ENCODE data around the gene TYW1.
A peak's percentile ranks its signal among the peaks of the same experiment; 100 is the strongest.
"Not testable (repeated sequence)": the region's sequence is repeated elsewhere in the genome, so short reads cannot be mapped to it uniquely, and the experiment has no call there.

Gene TYW1

DNA sequence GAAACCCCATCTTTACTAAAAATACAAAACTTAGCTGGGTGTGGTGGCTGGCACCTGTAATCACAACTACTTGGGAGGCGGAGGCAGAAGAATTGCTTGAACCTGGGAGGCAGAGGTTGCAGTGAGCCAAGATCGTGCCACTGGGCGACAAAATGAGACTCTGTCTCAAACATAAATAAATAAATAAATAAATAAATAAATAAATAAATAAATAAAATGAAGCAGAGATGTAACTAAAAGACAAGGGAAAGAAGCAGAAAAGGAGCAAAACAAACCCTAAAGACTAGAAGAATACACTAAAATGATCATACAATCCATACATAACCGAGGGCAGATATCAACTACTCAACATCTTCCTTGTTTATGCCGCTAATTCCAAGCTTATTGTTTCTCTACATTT, 209.8 kb downstream of the TYW1 start:
- TF ChIP-seq, protein P1, sequence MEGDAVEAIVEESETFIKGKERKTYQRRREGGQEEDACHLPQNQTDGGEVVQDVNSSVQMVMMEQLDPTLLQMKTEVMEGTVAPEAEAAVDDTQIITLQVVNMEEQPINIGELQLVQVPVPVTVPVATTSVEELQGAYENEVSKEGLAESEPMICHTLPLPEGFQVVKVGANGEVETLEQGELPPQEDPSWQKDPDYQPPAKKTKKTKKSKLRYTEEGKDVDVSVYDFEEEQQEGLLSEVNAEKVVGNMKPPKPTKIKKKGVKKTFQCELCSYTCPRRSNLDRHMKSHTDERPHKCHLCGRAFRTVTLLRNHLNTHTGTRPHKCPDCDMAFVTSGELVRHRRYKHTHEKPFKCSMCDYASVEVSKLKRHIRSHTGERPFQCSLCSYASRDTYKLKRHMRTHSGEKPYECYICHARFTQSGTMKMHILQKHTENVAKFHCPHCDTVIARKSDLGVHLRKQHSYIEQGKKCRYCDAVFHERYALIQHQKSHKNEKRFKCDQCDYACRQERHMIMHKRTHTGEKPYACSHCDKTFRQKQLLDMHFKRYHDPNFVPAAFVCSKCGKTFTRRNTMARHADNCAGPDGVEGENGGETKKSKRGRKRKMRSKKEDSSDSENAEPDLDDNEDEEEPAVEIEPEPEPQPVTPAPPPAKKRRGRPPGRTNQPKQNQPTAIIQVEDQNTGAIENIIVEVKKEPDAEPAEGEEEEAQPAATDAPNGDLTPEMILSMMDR (conservative IDR thresholded peaks at IDR 0.05; ENCODE audit: low read depth, low read length), result no peak
- DNase-seq (ENCODE audit: low read depth), result no peak
- H3K4me3 ChIP-seq (ENCODE audit: low read length), result no peak overlapping the region

DNA sequence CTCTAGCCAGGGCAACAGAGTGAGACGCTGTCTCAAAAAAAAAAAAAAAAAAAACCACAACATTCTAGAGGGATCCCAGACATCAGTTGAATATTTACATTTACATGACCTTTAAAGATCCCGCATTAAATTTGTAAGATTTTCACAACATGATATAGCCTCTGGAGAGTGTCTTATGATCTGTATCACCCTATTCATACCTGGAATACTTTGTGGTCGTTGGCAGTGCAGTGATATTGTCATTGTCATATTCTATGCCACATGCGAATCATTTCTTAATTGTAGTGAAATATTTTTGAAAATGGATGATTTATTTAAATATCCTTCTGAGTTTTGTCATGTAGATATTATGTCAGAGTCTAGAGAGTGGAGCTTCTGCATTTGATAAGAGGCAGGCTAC, 212.0 kb downstream of the TYW1 start:
- H3K4me3 ChIP-seq (ENCODE audit: low read length); DNase-seq (ENCODE audit: low read depth): not testable (repeated sequence)

DNA sequence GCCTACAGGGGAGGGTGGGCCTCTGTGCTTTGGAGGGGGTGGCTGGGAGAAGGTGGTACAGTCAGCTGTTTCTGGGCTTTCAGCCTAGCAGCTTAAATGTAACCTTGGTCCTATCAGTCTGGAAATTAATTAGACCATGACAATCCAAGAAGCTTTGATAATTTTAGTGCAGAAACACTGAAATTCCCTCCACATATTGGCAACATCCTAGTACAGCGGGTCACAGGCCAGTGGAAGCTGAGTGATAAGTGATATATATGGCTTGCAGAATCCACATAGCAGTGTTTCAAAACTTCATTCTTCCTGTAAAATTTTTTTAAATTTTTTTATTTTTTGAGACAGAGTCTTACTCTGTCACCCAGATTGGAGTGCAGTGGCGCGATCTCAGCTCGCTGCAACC, 212.6 kb downstream of the TYW1 start:
- no peak for DNase-seq (ENCODE audit: low read depth)
- TF ChIP-seq, protein P1 (conservative IDR thresholded peaks at IDR 0.05; ENCODE audit: low read depth, low read length), result no peak
- H3K4me3 ChIP-seq (ENCODE audit: low read length), result no peak overlapping the region

DNA sequence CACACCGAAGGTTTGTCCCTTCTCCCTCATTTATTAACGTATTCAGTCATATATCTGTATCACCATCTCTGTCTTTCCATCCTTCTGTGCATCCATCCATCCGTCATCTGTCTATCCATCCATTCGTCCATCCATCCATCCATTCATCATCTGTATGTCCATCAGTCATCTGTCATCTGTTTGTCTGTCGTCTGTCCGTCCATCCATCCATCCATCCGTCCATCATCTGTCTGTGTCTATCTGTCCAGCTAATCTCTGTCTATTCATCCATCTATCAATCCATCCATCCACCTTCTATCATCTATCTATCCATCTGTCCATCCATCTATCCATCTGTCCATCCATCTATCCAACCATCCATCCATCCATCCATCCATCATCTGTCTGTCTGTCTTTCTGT, 213.9 kb downstream of the TYW1 start:
- DNase-seq (ENCODE audit: low read depth), result no peak
- H3K4me3 ChIP-seq (ENCODE audit: low read length), result no peak overlapping the region
- TF ChIP-seq, protein P1 (conservative IDR thresholded peaks at IDR 0.05; ENCODE audit: low read depth, low read length), result no peak

DNA sequence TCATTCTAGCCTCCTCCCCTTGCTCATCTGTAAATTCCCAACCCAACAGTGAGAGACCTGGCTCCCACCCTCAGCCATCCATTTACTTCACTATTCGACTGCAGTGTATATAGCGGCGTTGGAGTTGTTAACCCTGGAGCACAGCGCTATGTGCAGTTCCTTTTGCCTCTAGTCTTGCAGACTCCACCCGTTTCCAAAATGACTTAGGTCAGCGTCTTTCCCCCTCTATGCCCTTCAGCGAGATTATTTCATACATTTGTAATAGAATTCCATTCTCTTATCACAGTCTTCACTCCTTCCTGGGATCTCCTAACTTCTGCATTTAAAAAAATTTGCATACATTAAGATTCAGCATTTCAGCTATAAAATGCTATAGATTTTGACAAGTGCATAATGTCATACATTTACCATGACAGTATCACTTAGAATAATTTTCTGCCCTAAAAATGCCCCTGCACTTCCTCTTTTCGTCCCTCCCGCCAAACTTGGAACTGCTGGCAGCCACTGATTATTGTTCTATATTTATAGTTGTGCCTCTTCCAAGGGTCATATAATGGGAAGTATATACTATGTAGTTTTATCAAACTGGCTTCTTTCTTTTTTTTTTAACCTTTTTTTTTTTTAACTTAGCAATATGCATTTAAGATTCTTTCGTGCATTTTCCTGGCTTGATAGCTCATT, 215.2 kb downstream of the TYW1 start:
- DNase-seq (ENCODE audit: low read depth); H3K4me3 ChIP-seq (ENCODE audit: low read length): not testable (repeated sequence)

DNA sequence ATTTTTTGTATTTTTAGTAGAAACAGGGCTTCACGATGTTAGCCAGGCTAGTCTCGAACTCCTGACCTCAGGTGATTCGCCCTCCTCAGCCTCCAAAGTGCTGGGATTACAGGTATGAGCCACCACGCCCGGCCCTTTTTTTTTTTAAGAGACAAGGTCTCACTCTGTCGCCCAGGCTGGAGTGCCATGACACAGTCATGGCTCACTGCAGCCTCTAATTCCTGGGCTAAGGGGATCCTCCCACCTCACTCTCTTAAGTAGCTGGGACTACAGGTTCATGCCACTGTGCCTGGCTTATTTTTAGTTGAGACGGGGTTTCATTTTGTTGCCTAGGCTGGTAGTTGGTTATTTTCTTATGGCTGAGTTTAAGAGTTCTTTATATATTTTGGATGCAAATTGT, 216.4 kb downstream of the TYW1 start:
- not testable (repeated sequence) for DNase-seq (ENCODE audit: low read depth); H3K4me3 ChIP-seq (ENCODE audit: low read length)

DNA sequence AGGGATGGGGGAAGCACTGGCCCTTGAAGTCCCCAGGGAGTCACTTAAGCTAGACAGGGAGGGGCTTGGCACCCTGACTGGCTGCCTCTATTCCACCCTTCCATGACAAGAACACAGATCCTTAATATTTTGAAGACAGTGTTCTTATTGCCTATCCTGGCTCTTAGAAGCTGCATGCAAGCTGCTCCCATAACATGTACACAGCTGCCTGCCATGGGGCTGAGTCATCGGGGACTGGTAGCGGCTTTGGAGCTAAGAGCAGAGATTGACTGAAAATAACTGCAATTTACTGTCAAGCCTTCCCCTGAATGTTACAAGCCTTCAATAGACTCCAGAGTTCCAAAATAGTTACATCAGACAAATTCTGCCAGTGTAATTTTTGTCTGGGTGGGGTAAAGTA, 226.9 kb downstream of the TYW1 start:
- H3K4me3 ChIP-seq (ENCODE audit: low read length), result not testable (repeated sequence)
- DNase-seq (ENCODE audit: low read depth), result peak; percentile 60

DNA sequence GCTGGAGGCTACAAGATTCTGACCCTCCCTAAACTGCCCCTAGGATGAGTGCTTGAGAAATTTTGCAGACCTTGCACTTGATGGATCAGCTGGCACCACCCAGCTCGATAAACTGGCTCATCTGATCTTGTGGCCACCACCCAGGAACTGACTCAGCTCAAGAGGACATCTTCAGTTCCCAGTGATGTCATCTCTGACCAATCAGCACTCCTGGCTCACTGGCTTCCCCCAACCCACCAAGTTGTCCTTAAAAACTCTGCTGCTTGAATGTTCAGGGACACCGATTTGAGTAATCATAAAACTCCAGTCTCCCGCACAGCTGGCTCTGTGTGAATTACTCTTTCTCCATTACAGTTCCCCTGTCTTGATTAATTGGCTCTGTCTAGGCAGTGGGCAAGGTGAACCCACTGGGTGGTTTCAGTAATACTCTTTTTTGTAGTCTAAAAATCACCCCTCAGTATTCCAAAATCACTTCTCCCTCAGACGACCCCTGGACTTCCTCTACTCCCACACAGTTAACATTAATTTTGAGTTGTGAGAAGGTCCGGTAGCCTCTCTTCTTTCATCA, 229.8 kb downstream of the TYW1 start:
- DNase-seq (ENCODE audit: low read depth); H3K4me3 ChIP-seq (ENCODE audit: low read length): not testable (repeated sequence)

DNA sequence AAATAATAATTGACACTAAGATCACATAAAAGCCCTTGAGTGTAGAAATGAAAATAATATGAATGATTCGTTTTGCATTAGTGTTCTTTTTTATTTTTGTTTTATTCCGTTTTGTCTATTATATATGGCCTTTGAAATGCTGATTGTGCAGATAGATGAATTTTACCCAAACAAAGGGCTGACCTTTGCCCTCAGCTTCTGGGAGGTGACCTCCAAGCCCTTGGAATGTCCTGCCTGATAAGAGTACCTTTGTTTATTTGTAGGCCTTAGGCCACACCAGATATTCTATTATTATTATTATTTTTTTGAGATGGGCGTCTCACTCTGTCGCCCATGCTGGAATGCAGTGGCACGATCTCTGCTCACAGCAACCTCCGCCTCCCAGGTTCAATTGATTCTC, 230.3 kb downstream of the TYW1 start:
- not testable (repeated sequence) for H3K4me3 ChIP-seq (ENCODE audit: low read length)

DNA sequence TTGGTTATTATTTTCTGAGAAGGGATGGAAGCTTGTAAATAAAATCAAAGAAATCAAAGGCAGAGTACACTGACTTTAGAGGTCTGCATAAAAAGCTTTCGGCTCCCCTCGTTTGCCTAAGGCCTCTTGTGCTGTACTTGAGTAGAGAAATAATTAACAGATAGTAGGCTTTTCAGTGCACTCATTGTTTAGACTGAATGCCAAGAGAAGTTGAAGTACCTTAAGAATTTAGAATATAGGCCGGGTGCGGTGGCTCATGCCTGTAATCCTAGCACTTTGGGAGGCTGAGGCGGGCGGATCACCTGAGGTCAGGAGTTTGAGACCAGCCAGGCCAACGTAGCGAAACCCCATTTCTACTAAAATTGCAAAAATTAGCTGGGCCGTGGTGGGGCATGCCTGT, 232.4 kb downstream of the TYW1 start:
- not testable (repeated sequence) for DNase-seq (ENCODE audit: low read depth); H3K4me3 ChIP-seq (ENCODE audit: low read length)

More for the DNA sequence above, 230.3 kb downstream of the TYW1 start:
- not testable (repeated sequence) for DNase-seq (ENCODE audit: low read depth)

DNA sequence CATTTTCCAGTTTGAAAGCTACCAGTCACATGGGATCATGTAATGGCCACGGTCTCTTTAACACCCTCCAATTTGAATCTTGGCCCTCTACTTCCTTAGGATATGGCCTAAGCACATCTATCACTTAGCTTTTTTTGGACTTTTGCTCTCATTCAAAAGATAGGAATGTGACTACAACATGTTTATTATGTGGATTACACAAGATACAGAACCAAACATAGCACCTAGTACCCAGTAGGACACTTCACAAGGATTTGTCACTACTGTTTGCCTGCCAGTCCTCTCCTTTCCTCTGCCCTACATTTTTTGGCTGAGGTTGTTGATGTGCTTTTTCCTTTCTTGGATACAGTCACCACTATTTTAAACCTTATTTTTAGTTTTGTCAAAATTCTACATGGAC, 233.4 kb downstream of the TYW1 start:
- H3K4me3 ChIP-seq (ENCODE audit: low read length); DNase-seq (ENCODE audit: low read depth): not testable (repeated sequence)

DNA sequence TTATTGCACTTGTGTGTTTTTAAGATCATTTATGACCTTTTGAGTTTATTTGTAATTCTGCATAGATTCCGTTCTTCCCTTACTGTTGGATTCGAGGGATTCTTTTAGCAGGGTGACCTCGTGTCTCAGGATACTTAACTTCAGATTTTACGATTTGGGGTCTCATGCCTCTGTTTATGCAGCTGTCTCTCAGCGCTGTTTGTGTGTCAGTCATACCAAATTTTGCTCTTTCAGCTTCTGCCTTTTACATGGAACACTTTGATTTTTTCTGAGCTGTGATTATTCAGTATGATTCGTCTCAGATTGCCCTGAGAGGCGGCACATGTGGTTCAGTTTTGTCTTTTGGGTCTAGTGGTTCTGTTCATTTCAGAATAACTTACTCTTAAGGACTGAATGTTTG, 236.9 kb downstream of the TYW1 start:
- not testable (repeated sequence) for H3K4me3 ChIP-seq (ENCODE audit: low read length); DNase-seq (ENCODE audit: low read depth)

DNA sequence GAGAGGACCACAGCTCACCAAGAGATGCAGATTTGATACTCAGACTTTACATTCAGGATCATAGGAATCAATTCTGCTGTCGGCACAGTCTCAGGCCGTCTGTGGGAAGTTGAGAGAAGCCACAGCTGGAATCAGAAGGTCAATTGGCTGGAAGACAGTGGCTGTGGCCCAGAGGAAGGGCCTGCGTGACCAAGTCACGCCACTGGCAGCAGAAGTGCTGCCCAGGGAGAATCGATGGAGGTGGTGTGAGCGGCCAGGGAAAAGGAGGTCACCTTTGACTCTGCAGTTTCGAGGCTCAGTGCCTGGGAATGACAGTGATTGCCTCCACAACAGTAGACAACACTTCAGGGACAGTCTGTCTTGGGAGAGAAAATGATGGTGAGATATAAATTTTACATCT, 239.6 kb downstream of the TYW1 start:
- H3K4me3 ChIP-seq (ENCODE audit: low read length); DNase-seq (ENCODE audit: low read depth): not testable (repeated sequence)

DNA sequence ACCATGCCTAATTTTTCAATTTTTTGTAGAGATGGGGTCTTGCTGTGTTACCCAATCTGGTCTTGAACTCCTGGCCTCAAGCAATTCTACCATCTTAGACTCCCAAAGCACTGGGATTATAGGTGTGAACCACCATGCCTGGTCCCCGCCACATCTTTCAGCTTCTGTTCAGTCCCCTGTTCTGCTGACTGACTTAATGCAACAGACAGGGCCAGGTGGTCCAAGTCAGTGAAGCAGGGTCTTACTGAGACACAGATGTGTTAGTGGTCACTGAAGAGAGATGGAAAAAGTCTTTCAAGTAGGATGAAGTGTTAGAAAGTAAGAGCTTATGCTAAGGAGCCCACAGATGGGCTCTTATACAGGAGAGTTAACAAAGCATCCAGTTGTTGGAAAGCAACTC, 246.2 kb downstream of the TYW1 start:
- not testable (repeated sequence) for H3K4me3 ChIP-seq (ENCODE audit: low read length); DNase-seq (ENCODE audit: low read depth)

DNA sequence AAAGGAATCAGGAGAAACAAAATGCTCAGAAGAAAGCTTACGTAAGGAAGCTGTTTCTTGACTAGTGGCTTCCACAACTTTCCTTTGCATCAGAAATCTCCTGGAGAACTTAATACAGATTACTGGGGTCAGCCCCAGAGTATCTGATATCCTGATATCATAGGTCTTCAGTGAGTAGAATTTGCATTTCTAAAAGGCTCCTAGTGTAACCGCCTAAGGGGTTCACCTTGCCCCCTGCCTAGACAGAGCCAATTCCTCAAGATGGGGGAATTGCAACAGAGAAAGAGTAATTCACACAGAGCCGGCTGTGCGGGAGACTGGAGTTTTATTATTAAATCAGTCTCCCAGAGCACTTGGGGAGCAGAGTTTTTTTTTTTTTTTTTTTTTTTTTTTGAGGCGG, 251.7 kb downstream of the TYW1 start:
- not testable (repeated sequence) for DNase-seq (ENCODE audit: low read depth); H3K4me3 ChIP-seq (ENCODE audit: low read length)
